GM10847 (cell line): ENCODE results near the gene INO80.

Source experiments
- POLR2A ChIP-seq: IDR thresholded peaks from 2 replicates; pipeline ENCODE4 v1.6.1; 2011; ENCODE audit not compliant: insufficient read length; ENCODE audit errors: extremely low read depth

INO80 gene

GRCh38 chr15:41073028-41073427 lies 43.1 kb downstream of the INO80 start:
- no peak for TF ChIP-seq POLR2A

- no peak for TF ChIP-seq POLR2A
Observed at GRCh38 chr15:41072013-41072412, 44.1 kb downstream of the INO80 start.

DNA sequence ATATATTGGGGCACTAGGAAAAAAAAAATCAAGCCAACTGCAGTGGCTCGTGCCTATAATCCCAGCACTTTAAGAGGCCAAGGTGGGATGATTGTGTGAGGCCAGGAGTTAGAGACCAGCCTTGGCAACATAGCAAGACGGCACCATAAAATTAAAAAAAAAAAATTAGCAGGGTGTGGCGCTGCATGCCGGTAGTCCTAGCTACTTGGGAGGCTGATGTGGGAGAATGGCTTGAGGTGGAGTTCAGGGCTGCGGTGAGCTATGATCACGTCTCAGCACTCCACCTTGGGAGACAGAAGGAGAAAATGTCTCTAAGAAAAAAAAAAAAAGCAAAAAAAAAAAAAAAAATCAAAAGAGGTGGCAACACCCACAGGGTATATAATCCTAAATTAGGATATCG lies 49.6 kb downstream of the INO80 start:
- no peak for TF ChIP-seq POLR2A

DNA sequence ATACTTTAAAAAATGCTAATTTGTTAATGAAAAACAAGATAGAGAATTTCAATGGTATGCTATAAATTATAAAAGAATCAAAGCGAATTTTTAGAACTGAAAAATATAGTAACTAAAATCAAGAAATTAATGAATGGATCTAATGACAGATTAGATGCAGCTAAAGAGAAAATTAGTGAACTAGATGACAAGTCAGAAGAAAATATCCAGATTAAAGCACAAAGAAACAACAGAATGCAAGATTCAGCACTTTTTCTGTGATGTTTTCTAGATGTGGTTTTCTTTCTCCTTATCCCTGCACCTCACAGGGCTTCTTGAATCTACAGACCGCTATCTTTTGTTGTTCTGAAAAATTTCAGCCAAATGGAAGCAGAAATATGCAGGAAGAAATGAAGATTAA lies 54.4 kb downstream of the INO80 start:
- TF ChIP-seq POLR2A, result no peak

DNA sequence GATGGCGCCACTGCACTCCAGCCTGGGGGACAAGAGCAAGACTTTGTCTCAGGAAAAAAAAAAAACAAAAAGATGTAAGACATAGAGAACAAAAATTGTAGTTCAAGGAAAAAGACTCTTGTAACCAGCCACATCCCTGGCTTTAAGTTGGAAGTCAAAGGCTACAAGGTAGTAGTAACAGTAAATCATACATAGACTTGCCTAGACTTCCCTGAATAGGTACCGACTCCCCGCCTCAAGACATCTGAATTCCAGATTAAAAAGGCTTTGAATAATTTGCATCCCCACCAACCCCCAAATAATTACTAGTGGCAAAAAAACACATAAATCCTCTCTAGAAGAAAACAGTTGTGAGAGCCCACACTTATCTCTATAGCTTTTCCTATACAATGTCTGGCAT lies 55.6 kb downstream of the INO80 start:
- TF ChIP-seq POLR2A, result no peak

DNA sequence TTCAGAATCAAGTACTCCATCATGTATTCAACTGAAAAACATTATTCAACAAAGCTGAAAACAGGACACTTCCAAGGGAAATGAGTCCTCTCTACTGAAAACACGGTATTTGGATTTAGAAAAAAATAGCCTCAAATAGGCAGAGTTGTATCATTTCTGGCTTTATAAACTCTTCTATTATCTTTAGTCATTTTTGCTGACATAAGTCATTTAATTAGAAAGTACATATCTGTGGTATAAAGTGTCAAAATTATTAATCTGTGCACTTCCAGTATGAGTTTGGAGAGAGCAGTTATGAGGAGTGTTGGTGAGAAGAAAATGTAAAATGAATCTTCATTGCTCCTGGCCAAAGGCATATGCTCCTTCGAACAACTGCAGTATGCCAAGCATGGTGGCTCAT lies 59.3 kb downstream of the INO80 start:
- no peak for TF ChIP-seq POLR2A

DNA sequence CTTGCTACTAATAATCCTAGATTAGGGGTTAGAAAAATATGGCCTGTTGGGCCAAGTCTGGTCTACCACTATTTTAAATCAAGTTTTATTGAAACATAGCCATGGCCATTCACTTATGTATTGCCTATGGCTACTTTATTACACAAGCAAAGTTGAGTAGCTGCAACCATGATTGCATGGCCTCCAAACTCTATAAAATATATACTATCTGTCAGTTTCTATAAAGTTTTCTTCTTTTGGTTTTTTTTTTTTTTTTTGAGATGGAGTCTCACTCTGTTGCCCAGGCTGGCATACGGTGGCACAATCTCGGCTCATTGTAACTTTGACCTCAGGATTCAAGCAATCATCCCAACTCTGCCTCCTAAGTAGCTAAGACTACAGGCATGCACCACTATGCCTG lies 60.4 kb downstream of the INO80 start:
- TF ChIP-seq POLR2A, result no peak

DNA sequence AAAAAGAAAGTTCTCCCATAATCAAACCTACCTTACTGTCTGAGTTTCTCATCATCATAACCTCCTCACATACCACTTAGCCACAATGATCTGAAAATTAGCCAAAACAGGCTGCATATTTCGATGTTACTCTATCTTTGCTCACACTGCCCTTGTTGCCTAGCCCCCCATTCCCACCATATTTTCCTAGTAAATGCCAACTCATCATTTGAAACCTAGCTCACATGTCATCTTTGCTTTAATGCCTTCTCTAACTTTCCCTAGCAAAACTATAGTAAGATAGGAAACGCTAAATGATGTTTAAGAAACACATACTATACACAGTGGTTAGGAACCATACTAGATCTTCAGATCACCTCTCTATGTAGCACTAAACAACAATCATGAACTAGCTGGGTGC lies 64.9 kb downstream of the INO80 start:
- TF ChIP-seq POLR2A, result no peak

DNA sequence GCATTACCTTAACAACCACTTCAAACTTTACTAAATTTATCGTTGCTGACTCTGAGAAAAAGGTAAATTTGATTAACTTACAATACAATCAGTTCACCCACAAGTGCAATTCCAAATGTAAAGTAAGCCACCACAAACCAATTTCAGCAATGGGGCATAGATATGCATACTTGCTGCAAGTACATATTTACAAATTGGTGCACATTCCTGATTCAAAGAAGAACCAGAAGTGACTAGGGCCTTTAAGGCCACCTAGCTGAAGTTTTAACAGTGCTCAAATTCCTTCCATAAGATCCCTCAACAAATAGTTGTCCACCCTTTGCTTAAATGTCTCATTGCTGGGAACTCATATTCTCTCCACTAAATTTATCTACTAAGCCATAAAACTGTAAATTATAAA lies 67.2 kb downstream of the INO80 start:
- TF ChIP-seq POLR2A, result no peak

DNA sequence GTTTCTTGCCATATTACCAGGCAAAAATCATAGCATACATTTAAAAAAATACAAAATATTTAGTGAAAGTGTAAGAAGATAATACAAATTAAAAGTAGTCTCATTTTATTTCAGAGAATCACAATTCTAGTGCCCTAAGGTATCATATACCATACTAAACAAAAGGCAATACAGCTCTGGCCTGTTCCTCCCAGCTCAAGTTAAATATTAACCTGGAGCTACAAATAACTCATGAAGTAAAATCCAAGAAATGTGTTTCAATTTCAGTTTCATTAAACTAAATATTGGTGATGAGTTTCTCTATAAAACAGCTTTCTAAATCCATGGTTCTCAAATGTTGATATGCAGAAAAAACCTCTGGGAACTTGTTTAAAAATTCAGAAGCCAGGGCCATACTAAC lies 67.7 kb downstream of the INO80 start:
- TF ChIP-seq POLR2A, result no peak

GRCh38 chr15:41047474-41047873 lies 68.6 kb downstream of the INO80 start:
- TF ChIP-seq POLR2A, result no peak

DNA sequence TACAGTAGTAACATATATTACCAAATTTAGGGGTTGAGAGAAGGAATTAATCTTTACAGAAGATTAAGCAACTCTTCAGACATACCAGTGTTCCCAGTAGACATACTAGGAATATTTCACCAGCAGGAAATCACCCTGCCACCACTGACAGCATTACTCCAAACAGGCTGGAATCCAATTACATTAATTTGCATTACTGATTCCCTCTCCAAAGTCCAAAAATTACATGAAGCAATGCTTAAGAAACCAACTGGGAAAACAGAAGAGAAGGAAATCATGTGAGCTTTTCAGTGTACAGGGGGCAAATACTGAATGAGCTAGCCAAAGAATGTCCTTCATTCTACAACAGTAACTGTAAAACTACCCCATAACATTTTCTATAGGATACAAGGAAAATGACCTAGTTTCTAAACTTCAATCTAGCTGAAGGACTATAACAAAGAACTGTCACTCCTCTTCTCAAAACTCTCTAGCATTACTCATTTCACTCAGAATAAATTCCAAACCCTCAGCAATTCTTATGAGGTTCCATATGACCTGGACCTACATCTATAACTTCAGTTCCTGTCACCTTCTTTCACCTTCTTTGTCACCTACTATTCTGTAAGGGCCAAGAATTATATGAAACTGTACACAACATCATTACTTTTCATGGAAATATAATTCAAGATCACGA lies 72.7 kb downstream of the INO80 start:
- TF ChIP-seq POLR2A, result no peak

DNA sequence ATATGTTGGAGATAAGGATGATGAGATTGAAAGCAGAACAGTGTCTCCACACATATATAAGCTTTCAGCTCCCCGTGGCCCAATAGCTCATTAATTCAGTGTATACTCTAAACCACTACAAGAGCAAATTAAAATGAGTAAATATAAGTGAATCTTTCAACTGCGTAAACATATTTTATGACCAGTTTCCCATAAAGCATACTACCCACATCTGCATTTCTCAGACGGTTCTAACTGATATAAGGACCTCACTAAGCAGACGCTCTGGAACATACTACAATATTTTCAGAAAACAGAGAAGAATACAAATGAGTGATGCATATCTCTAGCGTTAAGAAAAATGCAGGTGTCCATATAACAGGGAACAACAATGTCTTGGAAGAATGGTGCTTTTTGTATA lies 73.2 kb downstream of the INO80 start:
- no peak for TF ChIP-seq POLR2A

GRCh38 chr15:41039121-41039520 lies 77.0 kb downstream of the INO80 start:
- no peak for TF ChIP-seq POLR2A

DNA sequence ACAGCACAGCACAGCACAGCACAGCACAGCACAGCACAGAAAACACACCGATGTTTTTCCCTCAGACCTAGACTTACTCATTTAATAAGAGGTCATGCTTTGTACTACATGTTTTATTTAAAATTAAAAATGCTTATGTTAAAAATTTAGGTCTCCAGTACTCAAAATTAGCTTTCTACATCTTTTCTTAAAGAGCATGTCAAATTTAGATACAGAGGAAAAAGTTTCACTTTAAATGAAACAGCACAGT lies 84.1 kb downstream of the INO80 start:
- TF ChIP-seq POLR2A, result no peak

GRCh38 chr15:41031232-41032078 lies 84.6 kb downstream of the INO80 start:
- TF ChIP-seq POLR2A, result no peak

DNA sequence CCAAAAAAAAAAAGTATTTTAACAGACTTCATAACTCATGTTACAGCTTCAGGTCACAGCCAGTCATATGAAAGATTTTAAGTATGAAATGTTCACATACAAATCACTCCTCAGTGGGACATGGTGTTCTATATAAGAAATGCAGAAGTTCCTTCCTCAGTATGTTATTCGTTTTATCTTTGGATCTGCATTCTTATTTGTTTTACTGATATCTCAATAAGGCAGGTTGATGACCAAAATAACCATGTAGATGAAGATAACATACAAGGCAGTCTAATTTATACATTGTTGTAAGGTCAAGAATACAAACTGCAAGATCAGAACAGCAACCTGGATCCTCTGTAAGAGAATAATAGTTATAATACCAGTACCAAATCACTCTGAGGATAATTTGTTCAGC lies 87.2 kb downstream of the INO80 start:
- no peak for TF ChIP-seq POLR2A
